22Rv1 (cell line): ENCODE data around the gene RAD51B.

ENCODE experiments used
- CTCF ChIP-seq: fragments of 450-650 bp; IDR thresholded peaks from 2 replicates; pipeline ENCODE4 v1.5.1; 2017; ENCODE audit warnings: mild to moderate bottlenecking
- ZFX ChIP-seq: fragments of 450-650 bp; IDR thresholded peaks from 2 replicates; pipeline ENCODE4 v1.6.1; 2017; ENCODE audit warnings: antibody characterized with exemption, borderline replicate concordance

- TF ChIP-seq CTCF: no peak
- TF ChIP-seq ZFX: no peak
These were observed 340.4 kb downstream of the RAD51B start for GRCh38 chr14:68159701-68160633.
